ENCODE data around the gene CD151.

Gene CD151

GRCh38 chr11:882596-882995 is 49.8 kb downstream of the CD151 start:
- Histone ChIP-seq H3K9me3 (ENCODE audit: low read length) (no peaks in the 10 kb centered on the region), H3K36me3 (ENCODE audit: insufficient read depth, low read length) (no peaks in the 10 kb centered on the region), H3K4me3 (ENCODE audit: low read depth in 1 of 2, low read length in 2 of 2) (no peak overlapping the region), H3K27me3 (ENCODE audit: control insufficient read depth in 1 of 2, insufficient read depth in 2 of 2, low read length in 2 of 2) (no peaks in the 10 kb centered on the region), H3K4me1 (ENCODE audit: insufficient read depth, low read length) (no peaks in the 10 kb centered on the region), H3K27ac (ENCODE audit: low read depth, low read length) (no peak overlapping the region), H3K9ac (ENCODE audit: low read length) (no peak overlapping the region)

- Histone ChIP-seq H3K27ac (ENCODE audit: low read depth, low read length) (no peak overlapping the region), H3K27me3 (ENCODE audit: control insufficient read depth in 1 of 2, insufficient read depth in 2 of 2, low read length in 2 of 2) (no peaks in the 10 kb centered on the region), H3K4me3 (ENCODE audit: low read depth in 1 of 2, low read length in 2 of 2) (no peak overlapping the region), H3K4me1 (ENCODE audit: insufficient read depth, low read length) (no peaks in the 10 kb centered on the region), H3K9me3 (ENCODE audit: low read length) (no peaks in the 10 kb centered on the region), H3K36me3 (ENCODE audit: insufficient read depth, low read length) (no peaks in the 10 kb centered on the region), H3K9ac (ENCODE audit: low read length) (no peak overlapping the region)
These were observed 50.8 kb downstream of the CD151 start for GRCh38 chr11:883527-883926.

GRCh38 chr11:884578-885070 is 51.9 kb downstream of the CD151 start:
- H3K9ac ChIP-seq (ENCODE audit: low read length) = no peak overlapping the region
- H3K27me3 ChIP-seq (ENCODE audit: control insufficient read depth in 1 of 2, insufficient read depth in 2 of 2, low read length in 2 of 2) = no peaks in the 10 kb centered on the region
- no peak overlapping the region for H3K27ac ChIP-seq (ENCODE audit: low read depth, low read length)
- H3K4me3 ChIP-seq (ENCODE audit: low read depth in 1 of 2, low read length in 2 of 2) = no peak overlapping the region
- H3K4me1 ChIP-seq (ENCODE audit: insufficient read depth, low read length) = no peaks in the 10 kb centered on the region
- H3K9me3 ChIP-seq (ENCODE audit: low read length) = no peaks in the 10 kb centered on the region
- no peaks in the 10 kb centered on the region for H3K36me3 ChIP-seq (ENCODE audit: insufficient read depth, low read length)

GRCh38 chr11:886568-886967 is 53.8 kb downstream of the CD151 start:
- no peaks in the 10 kb centered on the region for H3K27me3 ChIP-seq (ENCODE audit: control insufficient read depth in 1 of 2, insufficient read depth in 2 of 2, low read length in 2 of 2)
- no peaks in the 10 kb centered on the region for H3K9me3 ChIP-seq (ENCODE audit: low read length)
- no peaks in the 10 kb centered on the region for H3K4me1 ChIP-seq (ENCODE audit: insufficient read depth, low read length)
- H3K4me3 ChIP-seq (ENCODE audit: low read depth in 1 of 2, low read length in 2 of 2) = no peak overlapping the region
- H3K9ac ChIP-seq (ENCODE audit: low read length) = no peak overlapping the region
- H3K36me3 ChIP-seq (ENCODE audit: insufficient read depth, low read length) = no peaks in the 10 kb centered on the region
- no peak overlapping the region for H3K27ac ChIP-seq (ENCODE audit: low read depth, low read length)

- H3K9ac ChIP-seq (ENCODE audit: low read length) = no peak overlapping the region
- no peaks in the 10 kb centered on the region for H3K9me3 ChIP-seq (ENCODE audit: low read length)
- no peak overlapping the region for H3K27ac ChIP-seq (ENCODE audit: low read depth, low read length)
- H3K4me1 ChIP-seq (ENCODE audit: insufficient read depth, low read length) = no peaks in the 10 kb centered on the region
- H3K36me3 ChIP-seq (ENCODE audit: insufficient read depth, low read length) = no peaks in the 10 kb centered on the region
- H3K27me3 ChIP-seq (ENCODE audit: control insufficient read depth in 1 of 2, insufficient read depth in 2 of 2, low read length in 2 of 2) = no peaks in the 10 kb centered on the region
- no peak overlapping the region for H3K4me3 ChIP-seq (ENCODE audit: low read depth in 1 of 2, low read length in 2 of 2)
These were observed 54.8 kb downstream of the CD151 start for GRCh38 chr11:887589-887988.

Measured in muscle layer of colon (tissue), 2 donors.